ENCODE measurements around the gene PRPF8. TPM values are rescaled to one million over a fixed set of nuclear protein-coding genes. Genes with fewer than 3 reads are reported as not detected.
A peak's percentile ranks its signal among the peaks of the same experiment; 100 is the strongest.

PRPF8 gene
- total RNA-seq, 1 donor from 2014 or later = 263 TPM

GRCh38 chr17:1647802-1648171, 36.9 kb downstream of the PRPF8 start:
- H3K36me3 ChIP-seq = peaks cover 26% of the 10 kb centered on the region
- H3K27me3 ChIP-seq = no peaks in the 10 kb centered on the region
- ATAC-seq (no peak), DNase-seq (no peak)
- H3K4me3 ChIP-seq = peak overlapping the region; percentile 77
- H3K9me3 ChIP-seq = no peaks in the 10 kb centered on the region
- no peak for TF ChIP-seq CTCF (IDR thresholded peaks at IDR 0.05)
- H3K4me1 ChIP-seq = peaks cover 60% of the 10 kb centered on the region
- peak overlapping the region; percentile 84 for H3K27ac ChIP-seq
- intact Hi-C loops (cut with DNase I) = no loop called here

GRCh38 chr17:1646199-1646875, 38.3 kb downstream of the PRPF8 start:
- intact Hi-C loops (cut with DNase I) = no loop called here
- peak overlapping the region; percentile 84 for H3K27ac ChIP-seq
- TF ChIP-seq CTCF (IDR thresholded peaks at IDR 0.05) = no peak
- H3K4me1 ChIP-seq = peaks cover 60% of the 10 kb centered on the region
- H3K4me3 ChIP-seq = peak overlapping the region; percentile 51
- no peaks in the 10 kb centered on the region for H3K9me3 ChIP-seq
- ATAC-seq (no peak), DNase-seq (no peak)
- H3K36me3 ChIP-seq = peaks cover 12% of the 10 kb centered on the region
- no peaks in the 10 kb centered on the region for H3K27me3 ChIP-seq

GRCh38 chr17:1645207-1646171, 39.2 kb downstream of the PRPF8 start, which contains the start of gene SCARF1:
Gene SCARF1 (minus strand): TSS chr17:1645732. CDS start chr17:1645697, 35 bp downstream.
- ATAC-seq = no peak
- H3K4me3 ChIP-seq = peak within 1 kb of the TSS; percentile 51
- no peaks in the 10 kb centered on the region for H3K27me3 ChIP-seq
- DNase-seq = peak; percentile 82
- no peaks in the 10 kb centered on the region for H3K9me3 ChIP-seq
- intact Hi-C loops (cut with DNase I) = no loop called here
- peaks cover 3% of the 10 kb centered on the region for H3K36me3 ChIP-seq
- TF ChIP-seq CTCF (IDR thresholded peaks at IDR 0.05) = no peak
- H3K27ac ChIP-seq = peak within 1 kb of the TSS; percentile 84
- peaks cover 54% of the 10 kb centered on the region for H3K4me1 ChIP-seq

GRCh38 chr17:1644493-1645206, 40.0 kb downstream of the PRPF8 start:
- peak overlapping the region; percentile 51 for H3K4me3 ChIP-seq
- H3K36me3 ChIP-seq = no peaks in the 10 kb centered on the region
- peaks cover 51% of the 10 kb centered on the region for H3K4me1 ChIP-seq
- intact Hi-C loops (cut with DNase I) = no loop called here
- H3K9me3 ChIP-seq = no peaks in the 10 kb centered on the region
- DNase-seq = no peak
- H3K27ac ChIP-seq = peak overlapping the region; percentile 84
- no peaks in the 10 kb centered on the region for H3K27me3 ChIP-seq
- ATAC-seq = no peak
- TF ChIP-seq CTCF (IDR thresholded peaks at IDR 0.05) = no peak

GRCh38 chr17:1643999-1644492, 40.6 kb downstream of the PRPF8 start:
- H3K27ac ChIP-seq = peak overlapping the region; percentile 84
- no peaks in the 10 kb centered on the region for H3K27me3 ChIP-seq
- DNase-seq (peak; percentile 80), ATAC-seq (peak; percentile 37)
- peaks cover 51% of the 10 kb centered on the region for H3K4me1 ChIP-seq
- intact Hi-C loops (cut with DNase I) = no loop called here
- no peaks in the 10 kb centered on the region for H3K9me3 ChIP-seq
- no peak for TF ChIP-seq CTCF (IDR thresholded peaks at IDR 0.05)
- H3K36me3 ChIP-seq = no peaks in the 10 kb centered on the region
- peak overlapping the region; percentile 51 for H3K4me3 ChIP-seq
